AG09319 (cell line): ENCODE data around the gene MPND.
"Not testable (repeated sequence)": the region's sequence is repeated elsewhere in the genome, so short reads cannot be mapped to it uniquely, and the experiment has no call there.

Source experiments
- DNase-seq: peaks from one replicate; pipeline ENCODE4 v3.0.0-alpha.2; 2010; ENCODE audit warnings: low read depth; ENCODE audit errors: extremely low read depth
- CTCF ChIP-seq: IDR thresholded peaks from 2 replicates; pipeline ENCODE4 v1.5.1; 2011; ENCODE audit warnings: low read depth, mild to moderate bottlenecking, inconsistent platforms, low read length, moderate library complexity

Gene MPND

GRCh38 chr19:4342615-4343369 is 570 bp upstream of the MPND start:
- DNase-seq = peak; percentile 100
- TF ChIP-seq CTCF = peak; percentile 27

- DNase-seq = no peak
- no peak for TF ChIP-seq CTCF
These were observed 2.1 kb downstream of the MPND start for GRCh38 chr19:4345342-4346019.

- no peak for TF ChIP-seq CTCF
- no peak for DNase-seq
These were observed 2.6 kb downstream of the MPND start for GRCh38 chr19:4346020-4346383.

- DNase-seq = no peak
- no peak for TF ChIP-seq CTCF
These were observed 4.2 kb downstream of the MPND start for GRCh38 chr19:4347521-4347920.

GRCh38 chr19:4349225-4349624 is 5.9 kb downstream of the MPND start:
- not testable (repeated sequence) for DNase-seq

- TF ChIP-seq CTCF = no peak
- no peak for DNase-seq
These were observed 6.7 kb downstream of the MPND start for GRCh38 chr19:4350111-4350510.

GRCh38 chr19:4350726-4351125 is 7.4 kb downstream of the MPND start:
- DNase-seq = no peak
- no peak for TF ChIP-seq CTCF
